Omental fat pad (tissue), 4 donors: Measurements from ENCODE around the gene UBLCP1. TPM values are rescaled to one million over a fixed set of nuclear protein-coding genes. Genes with fewer than 3 reads are reported as not detected.
A peak's percentile ranks its signal among the peaks of the same experiment; 100 is the strongest.

Experiments used
- ATAC-seq: fragments of 150-250 bp; one replicate; pipeline ENCODE4 v1.9.1; 2016; ENCODE audit warnings: mild to moderate bottlenecking, moderate library complexity; ENCODE audit not compliant: low FRiP score
- DNase-seq: peaks from one replicate; pipeline ENCODE4 v3.0.0-alpha.2; 2019; ENCODE audit warnings: low spot score
- CTCF ChIP-seq, 3 donors: fragments of 450-650 bp; IDR thresholded peaks; one replicate each; pipeline ENCODE4 v1.5.1; 2016 to 2017; ENCODE audit warnings: antibody characterized with exemption in 3 of 3, mild to moderate bottlenecking in 3 of 3, moderate library complexity in 2 of 3
- total RNA-seq, 4 donors: library from RNA; depleted of rRNA; stranded (reverse); fragments of >200 nt; gene quantifications; one replicate each; pipeline ENCODE4 v1.1.0, GENCODE V29; 2016

Gene UBLCP1
- total RNA-seq, 4 donors from 2014 or later, result 10.9 to 24.6 (median 15.4) TPM

- DNase-seq (no peak), ATAC-seq (no peak)
- no peak for TF ChIP-seq CTCF (IDR thresholded peaks at IDR 0.05)
Observed at GRCh38 chr5:159324102-159324755, 61.1 kb downstream of the UBLCP1 start.

GRCh38 chr5:159324986-159325385 is 61.9 kb downstream of the UBLCP1 start:
- no peak for ATAC-seq
- no peak for TF ChIP-seq CTCF (IDR thresholded peaks at IDR 0.05)
- DNase-seq, result no peak

- TF ChIP-seq CTCF (IDR thresholded peaks at IDR 0.05), result no peak
- no peak for DNase-seq
- ATAC-seq, result no peak
Observed at GRCh38 chr5:159330131-159330800, 67.2 kb downstream of the UBLCP1 start, which contains the start of gene IL12B. Gene IL12B (minus strand): TSS chr5:159330487. CDS start chr5:159326782, 3,705 bp downstream.

- ATAC-seq, result peak; percentile 86
- peak; percentile 82 for DNase-seq
- TF ChIP-seq CTCF (IDR thresholded peaks at IDR 0.05), result peak in 1 of 3 donors; percentile 60
Observed at GRCh38 chr5:159331093-159331973, 68.2 kb downstream of the UBLCP1 start.

GRCh38 chr5:159332800-159333544 is 69.9 kb downstream of the UBLCP1 start:
- DNase-seq, result no peak
- no peak for TF ChIP-seq CTCF (IDR thresholded peaks at IDR 0.05)
- ATAC-seq, result no peak

GRCh38 chr5:159333545-159333925 is 70.4 kb downstream of the UBLCP1 start:
- TF ChIP-seq CTCF (IDR thresholded peaks at IDR 0.05), result no peak
- DNase-seq (no peak), ATAC-seq (no peak)
